ENCODE results near the gene CPNE4. TPM values are rescaled to one million over a fixed set of nuclear protein-coding genes. Genes with fewer than 3 reads are reported as not detected.

Gene CPNE4
- total RNA-seq, 1 donor from 2014 or later = not detected

DNA sequence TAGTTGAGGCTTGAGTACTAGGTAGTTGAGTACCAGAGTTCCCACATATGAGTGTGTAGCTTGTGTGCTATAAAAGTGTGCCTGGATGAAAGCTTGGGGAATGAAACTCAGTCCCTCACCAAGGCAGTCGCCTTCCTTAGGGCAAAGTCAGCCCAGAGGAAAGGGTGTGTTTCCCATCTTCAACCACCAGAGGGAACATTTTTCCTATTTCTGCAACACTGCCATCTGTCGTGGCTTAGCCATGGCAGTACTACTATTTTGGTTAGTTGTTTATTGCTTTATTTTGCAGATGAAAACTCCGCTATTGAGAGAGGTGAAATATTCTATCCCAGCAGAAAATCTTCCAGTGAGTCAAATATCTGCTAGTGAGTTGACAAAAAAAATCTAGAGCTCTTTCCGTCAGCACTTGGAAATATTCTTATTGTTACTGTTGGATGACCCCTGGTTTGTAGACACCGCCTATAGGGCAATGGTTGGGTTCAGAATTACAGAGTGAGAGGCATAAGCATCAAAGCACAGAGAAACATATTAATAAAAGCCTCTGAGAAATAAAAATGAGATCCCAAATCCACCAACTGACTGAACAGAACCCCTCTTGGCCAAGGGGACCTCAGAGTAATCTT, 239.9 kb downstream of the CPNE4 start:
- H3K9me3 Mint-ChIP-seq (ENCODE audit: unreplicated experiment) = no peaks in the 10 kb centered on the region
- TF ChIP-seq, protein P1, sequence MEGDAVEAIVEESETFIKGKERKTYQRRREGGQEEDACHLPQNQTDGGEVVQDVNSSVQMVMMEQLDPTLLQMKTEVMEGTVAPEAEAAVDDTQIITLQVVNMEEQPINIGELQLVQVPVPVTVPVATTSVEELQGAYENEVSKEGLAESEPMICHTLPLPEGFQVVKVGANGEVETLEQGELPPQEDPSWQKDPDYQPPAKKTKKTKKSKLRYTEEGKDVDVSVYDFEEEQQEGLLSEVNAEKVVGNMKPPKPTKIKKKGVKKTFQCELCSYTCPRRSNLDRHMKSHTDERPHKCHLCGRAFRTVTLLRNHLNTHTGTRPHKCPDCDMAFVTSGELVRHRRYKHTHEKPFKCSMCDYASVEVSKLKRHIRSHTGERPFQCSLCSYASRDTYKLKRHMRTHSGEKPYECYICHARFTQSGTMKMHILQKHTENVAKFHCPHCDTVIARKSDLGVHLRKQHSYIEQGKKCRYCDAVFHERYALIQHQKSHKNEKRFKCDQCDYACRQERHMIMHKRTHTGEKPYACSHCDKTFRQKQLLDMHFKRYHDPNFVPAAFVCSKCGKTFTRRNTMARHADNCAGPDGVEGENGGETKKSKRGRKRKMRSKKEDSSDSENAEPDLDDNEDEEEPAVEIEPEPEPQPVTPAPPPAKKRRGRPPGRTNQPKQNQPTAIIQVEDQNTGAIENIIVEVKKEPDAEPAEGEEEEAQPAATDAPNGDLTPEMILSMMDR (IDR thresholded peaks at IDR 0.05) = peak; percentile 81
- no peaks in the 10 kb centered on the region for H3K36me3 Mint-ChIP-seq (ENCODE audit: unreplicated experiment)
- DNase-seq (ENCODE audit: extremely low spot score, unreplicated experiment) = no peak
- no peaks in the 10 kb centered on the region for H3K4me1 Mint-ChIP-seq (ENCODE audit: unreplicated experiment)
- H3K4me3 Mint-ChIP-seq (ENCODE audit: unreplicated experiment) = no peak overlapping the region
- H3K27ac Mint-ChIP-seq (ENCODE audit: unreplicated experiment) = no peak overlapping the region
- H3K27me3 Mint-ChIP-seq (ENCODE audit: unreplicated experiment) = peaks cover 6% of the 10 kb centered on the region

DNA sequence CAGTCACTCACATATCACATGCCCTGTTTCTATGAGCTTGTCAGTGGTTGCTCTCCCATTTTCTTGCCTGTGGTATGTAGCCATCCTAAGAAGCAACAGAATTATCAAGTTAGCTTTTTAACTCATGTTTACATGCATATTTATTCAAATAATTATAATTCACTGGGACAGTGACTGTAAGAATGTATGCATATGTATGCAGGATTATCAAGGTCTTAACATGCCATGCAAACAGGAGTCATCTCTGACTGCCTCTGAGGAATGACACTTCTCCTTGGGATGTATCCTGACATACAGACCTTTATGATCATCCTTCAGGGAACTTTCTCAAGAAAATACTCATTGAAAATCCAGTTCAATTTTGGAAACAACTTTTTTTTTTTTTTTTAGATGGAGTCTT, 240.9 kb downstream of the CPNE4 start:
- H3K4me3 Mint-ChIP-seq (ENCODE audit: unreplicated experiment) = no peak overlapping the region
- no peaks in the 10 kb centered on the region for H3K4me1 Mint-ChIP-seq (ENCODE audit: unreplicated experiment)
- no peak overlapping the region for H3K27ac Mint-ChIP-seq (ENCODE audit: unreplicated experiment)
- no peak for DNase-seq (ENCODE audit: extremely low spot score, unreplicated experiment)
- peaks cover 6% of the 10 kb centered on the region for H3K27me3 Mint-ChIP-seq (ENCODE audit: unreplicated experiment)
- no peaks in the 10 kb centered on the region for H3K36me3 Mint-ChIP-seq (ENCODE audit: unreplicated experiment)
- TF ChIP-seq, protein P1 (IDR thresholded peaks at IDR 0.05) = no peak
- H3K9me3 Mint-ChIP-seq (ENCODE audit: unreplicated experiment) = no peaks in the 10 kb centered on the region

DNA sequence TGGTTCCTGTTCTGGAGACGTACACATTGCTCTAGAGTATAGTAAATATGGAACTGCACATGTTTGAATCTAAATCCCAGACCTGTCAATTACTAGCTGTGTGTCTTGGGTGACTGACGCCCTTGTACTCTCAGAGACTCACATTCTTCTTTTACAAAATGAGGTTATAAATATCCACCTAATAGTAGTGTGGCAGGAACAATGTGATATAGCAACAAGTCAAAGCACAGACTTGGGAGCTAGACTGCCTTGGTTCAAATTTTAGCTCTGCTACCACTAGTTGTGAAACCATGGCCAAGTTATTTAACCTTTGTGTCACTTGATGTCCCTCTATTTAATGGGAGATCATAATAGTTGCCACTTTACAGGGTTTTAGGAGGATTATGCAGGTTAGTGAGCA, 245.6 kb downstream of the CPNE4 start:
- no peak overlapping the region for H3K27ac Mint-ChIP-seq (ENCODE audit: unreplicated experiment)
- TF ChIP-seq, protein P1 (IDR thresholded peaks at IDR 0.05) = no peak
- H3K9me3 Mint-ChIP-seq (ENCODE audit: unreplicated experiment) = no peaks in the 10 kb centered on the region
- H3K4me3 Mint-ChIP-seq (ENCODE audit: unreplicated experiment) = no peak overlapping the region
- H3K36me3 Mint-ChIP-seq (ENCODE audit: unreplicated experiment) = no peaks in the 10 kb centered on the region
- H3K27me3 Mint-ChIP-seq (ENCODE audit: unreplicated experiment) = peaks cover 7% of the 10 kb centered on the region
- no peak for DNase-seq (ENCODE audit: extremely low spot score, unreplicated experiment)
- no peaks in the 10 kb centered on the region for H3K4me1 Mint-ChIP-seq (ENCODE audit: unreplicated experiment)

DNA sequence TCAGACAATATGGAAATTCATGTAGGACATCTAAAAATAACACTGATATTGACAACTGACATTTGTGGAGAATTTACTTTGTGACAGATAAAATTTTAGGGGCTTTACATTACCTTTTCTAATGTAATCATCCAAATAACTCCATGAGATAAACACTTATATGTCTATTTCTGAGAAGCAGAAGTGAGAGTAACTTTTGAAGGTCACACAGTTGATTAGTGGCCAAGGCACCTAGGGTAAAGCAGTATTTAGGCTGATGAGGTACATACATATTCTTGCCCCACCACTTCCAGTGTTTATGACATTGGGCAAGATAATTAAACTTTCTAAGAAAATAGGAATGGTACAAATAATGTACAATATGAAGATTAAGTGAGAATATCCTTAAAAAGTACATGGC, 248.4 kb downstream of the CPNE4 start:
- TF ChIP-seq, protein P1 (IDR thresholded peaks at IDR 0.05) = no peak
- Mint-ChIP-seq H3K36me3 (ENCODE audit: unreplicated experiment) (no peaks in the 10 kb centered on the region), H3K27ac (ENCODE audit: unreplicated experiment) (no peak overlapping the region), H3K4me1 (ENCODE audit: unreplicated experiment) (no peaks in the 10 kb centered on the region), H3K4me3 (ENCODE audit: unreplicated experiment) (no peak overlapping the region), H3K27me3 (ENCODE audit: unreplicated experiment) (peaks cover 7% of the 10 kb centered on the region), H3K9me3 (ENCODE audit: unreplicated experiment) (no peaks in the 10 kb centered on the region)
- DNase-seq (ENCODE audit: extremely low spot score, unreplicated experiment) = no peak

DNA sequence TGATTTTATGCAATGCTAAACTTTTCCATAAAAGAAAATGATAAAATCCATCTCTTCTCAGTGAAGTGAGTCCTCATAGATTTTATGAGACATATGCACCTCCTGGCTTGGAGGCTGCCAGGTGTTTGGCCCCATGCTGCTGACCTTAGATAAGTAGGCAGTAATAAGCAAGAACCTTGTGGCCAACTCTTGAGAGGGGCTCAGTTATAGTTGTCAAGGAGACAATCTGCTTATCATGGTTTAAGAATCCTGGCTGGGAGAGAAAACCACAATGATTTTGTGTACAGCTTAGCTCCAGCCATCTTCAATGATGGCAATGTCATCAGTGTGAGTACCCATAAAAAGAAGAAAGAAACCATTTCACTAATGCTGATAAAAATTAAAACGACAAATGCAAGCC, 252.1 kb downstream of the CPNE4 start:
- no peak overlapping the region for H3K27ac Mint-ChIP-seq (ENCODE audit: unreplicated experiment)
- H3K4me1 Mint-ChIP-seq (ENCODE audit: unreplicated experiment) = no peaks in the 10 kb centered on the region
- no peak overlapping the region for H3K4me3 Mint-ChIP-seq (ENCODE audit: unreplicated experiment)
- peaks cover 8% of the 10 kb centered on the region for H3K9me3 Mint-ChIP-seq (ENCODE audit: unreplicated experiment)
- TF ChIP-seq, protein P1 (IDR thresholded peaks at IDR 0.05) = no peak
- no peaks in the 10 kb centered on the region for H3K36me3 Mint-ChIP-seq (ENCODE audit: unreplicated experiment)
- DNase-seq (ENCODE audit: extremely low spot score, unreplicated experiment) = no peak
- H3K27me3 Mint-ChIP-seq (ENCODE audit: unreplicated experiment) = peaks cover 3% of the 10 kb centered on the region

All from osteocyte (in vitro differentiated cells).